C1 segment of cervical spinal cord (tissue), 14 donors: ENCODE results near the gene RAB25.
A peak's percentile ranks its signal among the peaks of the same experiment; 100 is the strongest.

Experiments used
- DNase-seq, 14 donors: peaks; one replicate each; lab custom pipeline; 2025; lab: John Stamatoyannopoulos, UW

The RAB25 gene

GRCh38 chr1:156101880-156102279 lies 40.9 kb downstream of the RAB25 start:
- no peak for DNase-seq

GRCh38 chr1:156102633-156103511 lies 41.9 kb downstream of the RAB25 start:
- DNase-seq = no peak

- DNase-seq = no peak
Observed at GRCh38 chr1:156103521-156103947, 42.6 kb downstream of the RAB25 start.

GRCh38 chr1:156104065-156104810 lies 43.3 kb downstream of the RAB25 start:
- peak in 6 of 14 donors; percentile 18 to 41 (median 22) for DNase-seq

- DNase-seq = no peak
Observed at GRCh38 chr1:156104861-156105832, 44.2 kb downstream of the RAB25 start.

GRCh38 chr1:156106624-156107488 lies 45.9 kb downstream of the RAB25 start:
- DNase-seq = peak in 5 of 14 donors; percentile 49 to 60 (median 58)

GRCh38 chr1:156108057-156108456 lies 47.1 kb downstream of the RAB25 start:
- DNase-seq = no peak

- no peak for DNase-seq
Observed at GRCh38 chr1:156108664-156109241, 47.8 kb downstream of the RAB25 start.

- DNase-seq = no peak
Observed at GRCh38 chr1:156110252-156110651, 49.3 kb downstream of the RAB25 start.

- DNase-seq = no peak
Observed at GRCh38 chr1:156111355-156111962, 50.5 kb downstream of the RAB25 start.

- peak in 4 of 14 donors; percentile 18 to 48 (median 32) for DNase-seq
Observed at GRCh38 chr1:156112276-156113137, 51.5 kb downstream of the RAB25 start.

- DNase-seq = no peak
Observed at GRCh38 chr1:156113282-156113950, 52.5 kb downstream of the RAB25 start.

GRCh38 chr1:156114101-156114918 lies 53.4 kb downstream of the RAB25 start, which contains the start of gene LMNA:
LMNA (plus strand) TSS chr1:156114711; CDS start chr1:156114919, 208 bp downstream.
- peak; percentile 29 to 94 (median 78) for DNase-seq

GRCh38 chr1:156114919-156115513 lies 54.1 kb downstream of the RAB25 start:
- peak in 3 of 14 donors; percentile 62 to 74 (median 70) for DNase-seq

GRCh38 chr1:156115514-156116374 lies 54.8 kb downstream of the RAB25 start:
- peak in 10 of 14 donors; percentile 55 to 84 (median 75) for DNase-seq
